ENCODE data around the gene MCM8.
"Not testable (repeated sequence)": the region's sequence is repeated elsewhere in the genome, so short reads cannot be mapped to it uniquely, and the experiment has no call there.

Gene MCM8

GRCh38 chr20:6007094-6007528 is 56.7 kb downstream of the MCM8 start:
- peak; percentile 3 for DNase-seq

GRCh38 chr20:6007529-6008103 is 57.2 kb downstream of the MCM8 start:
- no peak for DNase-seq

- no peak for DNase-seq
Observed at GRCh38 chr20:6008254-6008653, 57.8 kb downstream of the MCM8 start.

GRCh38 chr20:6012179-6012578 is 61.7 kb downstream of the MCM8 start:
- no peak for DNase-seq

GRCh38 chr20:6014017-6014416 is 63.6 kb downstream of the MCM8 start:
- no peak for DNase-seq

GRCh38 chr20:6014957-6015356 is 64.5 kb downstream of the MCM8 start:
- no peak for DNase-seq

- DNase-seq = no peak
Observed at GRCh38 chr20:6017467-6017866, 67.0 kb downstream of the MCM8 start.

GRCh38 chr20:6017880-6018279 is 67.4 kb downstream of the MCM8 start:
- no peak for DNase-seq

- DNase-seq = no peak
Observed at GRCh38 chr20:6024768-6025167, 74.3 kb downstream of the MCM8 start.

- DNase-seq = no peak
Observed at GRCh38 chr20:6026051-6026450, 75.6 kb downstream of the MCM8 start.

GRCh38 chr20:6028818-6029217 is 78.4 kb downstream of the MCM8 start:
- no peak for DNase-seq

- no peak for DNase-seq
Observed at GRCh38 chr20:6029538-6029937, 79.1 kb downstream of the MCM8 start.

GRCh38 chr20:6030453-6031080 is 80.1 kb downstream of the MCM8 start:
- no peak for DNase-seq

GRCh38 chr20:6032907-6033306 is 82.5 kb downstream of the MCM8 start:
- not testable (repeated sequence) for DNase-seq

- DNase-seq = no peak
Observed at GRCh38 chr20:6034134-6034969, 83.9 kb downstream of the MCM8 start.

- DNase-seq = no peak
Observed at GRCh38 chr20:6036213-6036612, 85.8 kb downstream of the MCM8 start.

GRCh38 chr20:6037082-6037481 is 86.6 kb downstream of the MCM8 start:
- DNase-seq = no peak

GRCh38 chr20:6038256-6038655 is 87.8 kb downstream of the MCM8 start:
- no peak for DNase-seq

GRCh38 chr20:6039766-6040165 is 89.3 kb downstream of the MCM8 start:
- DNase-seq = no peak

GRCh38 chr20:6040540-6040939 is 90.1 kb downstream of the MCM8 start:
- DNase-seq = no peak

- DNase-seq = no peak
Observed at GRCh38 chr20:6040958-6041807, 90.7 kb downstream of the MCM8 start.

GRCh38 chr20:6041808-6042265 is 91.4 kb downstream of the MCM8 start:
- DNase-seq = no peak

- no peak for DNase-seq
Observed at GRCh38 chr20:6044115-6044514, 93.7 kb downstream of the MCM8 start.

Data from CD4-positive, alpha-beta T cell treated with Interleukin-10 for 1 hour (primary cell).